ENCODE results near the gene ALB. TPM values are rescaled to one million over a fixed set of nuclear protein-coding genes. Genes with fewer than 3 reads are reported as not detected.

The ALB gene
- total RNA-seq, 4 donors from 2014 or later = 0.32 TPM; not detected in 3

DNA sequence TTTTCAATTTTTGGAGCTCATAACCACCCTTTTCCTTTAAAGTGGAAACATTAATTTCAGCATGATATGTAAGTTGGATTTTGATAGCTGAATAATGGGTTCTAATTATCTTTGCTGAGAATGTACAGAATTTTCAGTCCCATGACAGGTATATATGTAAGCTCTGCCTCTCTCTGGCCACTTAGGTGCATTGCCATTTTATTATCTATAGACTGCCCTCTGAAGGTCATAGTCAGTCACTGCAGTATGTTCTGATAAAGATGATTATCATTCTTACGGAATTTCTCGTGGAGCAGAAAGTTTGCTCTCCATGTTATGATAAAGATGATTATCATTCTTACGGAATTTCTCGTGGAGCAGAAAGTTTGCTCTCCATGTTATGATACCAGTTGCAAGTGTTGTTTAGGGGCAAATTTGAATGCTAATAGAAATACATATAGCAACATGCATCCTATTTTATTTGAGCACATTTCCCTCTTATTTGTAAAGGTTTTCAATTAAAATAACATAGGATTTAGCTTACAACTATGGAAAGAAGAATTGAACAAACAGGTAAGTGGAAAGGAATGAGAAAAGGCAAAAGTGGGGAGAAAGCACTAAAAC, 42.4 kb downstream of the ALB start:
- H3K4me3 ChIP-seq = no peak overlapping the region
- no peak for DNase-seq (ENCODE audit: extremely low spot score)
- no peak for TF ChIP-seq EP300 (IDR thresholded peaks at IDR 0.05)
- TF ChIP-seq, protein P1, sequence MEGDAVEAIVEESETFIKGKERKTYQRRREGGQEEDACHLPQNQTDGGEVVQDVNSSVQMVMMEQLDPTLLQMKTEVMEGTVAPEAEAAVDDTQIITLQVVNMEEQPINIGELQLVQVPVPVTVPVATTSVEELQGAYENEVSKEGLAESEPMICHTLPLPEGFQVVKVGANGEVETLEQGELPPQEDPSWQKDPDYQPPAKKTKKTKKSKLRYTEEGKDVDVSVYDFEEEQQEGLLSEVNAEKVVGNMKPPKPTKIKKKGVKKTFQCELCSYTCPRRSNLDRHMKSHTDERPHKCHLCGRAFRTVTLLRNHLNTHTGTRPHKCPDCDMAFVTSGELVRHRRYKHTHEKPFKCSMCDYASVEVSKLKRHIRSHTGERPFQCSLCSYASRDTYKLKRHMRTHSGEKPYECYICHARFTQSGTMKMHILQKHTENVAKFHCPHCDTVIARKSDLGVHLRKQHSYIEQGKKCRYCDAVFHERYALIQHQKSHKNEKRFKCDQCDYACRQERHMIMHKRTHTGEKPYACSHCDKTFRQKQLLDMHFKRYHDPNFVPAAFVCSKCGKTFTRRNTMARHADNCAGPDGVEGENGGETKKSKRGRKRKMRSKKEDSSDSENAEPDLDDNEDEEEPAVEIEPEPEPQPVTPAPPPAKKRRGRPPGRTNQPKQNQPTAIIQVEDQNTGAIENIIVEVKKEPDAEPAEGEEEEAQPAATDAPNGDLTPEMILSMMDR (IDR thresholded peaks at IDR 0.05) = peak; percentile 29 to 55 (median 41)
- no peaks in the 10 kb centered on the region for H3K27me3 ChIP-seq
- no peaks in the 10 kb centered on the region for H3K36me3 ChIP-seq
- H3K9me3 ChIP-seq = no peaks in the 10 kb centered on the region
- intact Hi-C loops (cut with DNase I) = no loop called here
- H3K27ac ChIP-seq (replicated peaks in 1 of 4) = no peak overlapping the region
- H3K4me1 ChIP-seq = no peaks in the 10 kb centered on the region
- 30% methylated on average over 4 of the region's 4 CpGs for WGBS

DNA sequence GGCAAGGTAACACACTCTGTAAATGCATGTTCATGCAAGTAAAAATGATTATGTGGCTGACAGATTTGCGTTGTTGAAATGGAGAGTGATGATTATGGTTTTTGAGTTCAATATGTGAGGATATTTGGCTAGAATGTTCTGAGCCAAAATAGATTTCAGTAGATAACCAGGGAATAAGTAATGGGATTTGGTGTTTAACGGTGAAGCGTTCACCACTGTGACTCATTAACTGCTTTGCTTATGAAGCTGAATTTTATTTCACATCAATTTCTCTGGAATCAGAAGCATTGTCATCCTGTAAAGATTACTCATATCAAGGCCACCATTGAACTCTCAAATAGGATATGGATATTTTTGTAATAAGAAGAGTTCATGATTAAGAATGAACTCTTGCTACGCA, 43.6 kb downstream of the ALB start:
- no peak for DNase-seq (ENCODE audit: extremely low spot score)
- Histone ChIP-seq H3K4me1 (no peaks in the 10 kb centered on the region), H3K9me3 (no peaks in the 10 kb centered on the region), H3K27ac (replicated peaks in 1 of 4) (no peak overlapping the region), H3K4me3 (no peak overlapping the region), H3K36me3 (no peaks in the 10 kb centered on the region), H3K27me3 (no peaks in the 10 kb centered on the region)
- intact Hi-C loops (cut with DNase I) = no loop called here
- TF ChIP-seq POLR2AphosphoS5 (IDR thresholded peaks at IDR 0.05) = no peak
- TF ChIP-seq, protein P1 (IDR thresholded peaks at IDR 0.05) = no peak
- TF ChIP-seq POLR2A (IDR thresholded peaks at IDR 0.05; ENCODE audit: low read depth) = no peak
- TF ChIP-seq EP300 (IDR thresholded peaks at IDR 0.05) = no peak
- WGBS = 86% methylated on average over 4 of the region's 4 CpGs

DNA sequence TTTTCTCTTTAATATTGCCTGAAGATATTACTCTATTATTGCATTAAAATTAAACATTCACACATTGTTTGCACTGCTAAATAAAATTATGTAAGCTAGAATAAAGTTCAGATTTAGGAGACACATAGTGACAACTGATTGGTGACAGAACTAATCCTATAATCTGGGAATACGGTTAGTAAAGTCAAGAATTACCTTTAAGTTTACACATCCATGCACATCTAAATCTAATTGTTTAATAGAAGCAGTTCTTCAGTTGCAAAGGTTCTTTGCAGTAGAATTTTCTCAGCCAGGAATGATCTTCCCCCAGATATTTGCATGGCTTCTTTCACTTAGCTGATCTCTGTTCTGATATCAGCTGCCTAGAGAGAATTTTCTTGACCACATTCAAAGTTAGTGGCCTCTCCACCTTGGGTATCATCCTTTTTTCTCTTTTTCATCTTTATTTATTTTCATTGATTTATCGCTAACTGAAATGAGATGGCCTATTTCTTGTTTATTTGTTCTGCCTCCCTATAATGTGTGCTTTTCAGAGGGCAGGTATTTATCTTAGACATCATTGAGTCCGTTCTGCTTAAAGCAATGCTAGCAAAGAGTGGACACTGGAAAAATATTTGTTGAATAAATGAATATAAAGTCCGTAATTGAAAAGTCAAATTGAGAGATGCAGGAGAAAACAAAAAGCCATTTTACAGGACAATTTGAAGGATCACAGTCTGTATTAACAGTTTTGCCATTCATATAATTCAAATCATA, 44.5 kb downstream of the ALB start:
- no peaks in the 10 kb centered on the region for H3K36me3 ChIP-seq
- H3K27me3 ChIP-seq = no peaks in the 10 kb centered on the region
- H3K4me1 ChIP-seq = no peaks in the 10 kb centered on the region
- DNase-seq (ENCODE audit: extremely low spot score) = no peak
- intact Hi-C loops (cut with DNase I) = no loop called here
- H3K4me3 ChIP-seq = no peak overlapping the region
- 78% methylated on average over 4 of the region's 4 CpGs for WGBS
- TF ChIP-seq POLR2A (IDR thresholded peaks at IDR 0.05; ENCODE audit: low read depth) = no peak
- TF ChIP-seq EP300 (IDR thresholded peaks at IDR 0.05) = no peak
- no peak for TF ChIP-seq POLR2AphosphoS5 (IDR thresholded peaks at IDR 0.05)
- TF ChIP-seq, protein P1 (IDR thresholded peaks at IDR 0.05) = no peak
- H3K9me3 ChIP-seq = no peaks in the 10 kb centered on the region
- H3K27ac ChIP-seq (replicated peaks in 1 of 4) = no peak overlapping the region

DNA sequence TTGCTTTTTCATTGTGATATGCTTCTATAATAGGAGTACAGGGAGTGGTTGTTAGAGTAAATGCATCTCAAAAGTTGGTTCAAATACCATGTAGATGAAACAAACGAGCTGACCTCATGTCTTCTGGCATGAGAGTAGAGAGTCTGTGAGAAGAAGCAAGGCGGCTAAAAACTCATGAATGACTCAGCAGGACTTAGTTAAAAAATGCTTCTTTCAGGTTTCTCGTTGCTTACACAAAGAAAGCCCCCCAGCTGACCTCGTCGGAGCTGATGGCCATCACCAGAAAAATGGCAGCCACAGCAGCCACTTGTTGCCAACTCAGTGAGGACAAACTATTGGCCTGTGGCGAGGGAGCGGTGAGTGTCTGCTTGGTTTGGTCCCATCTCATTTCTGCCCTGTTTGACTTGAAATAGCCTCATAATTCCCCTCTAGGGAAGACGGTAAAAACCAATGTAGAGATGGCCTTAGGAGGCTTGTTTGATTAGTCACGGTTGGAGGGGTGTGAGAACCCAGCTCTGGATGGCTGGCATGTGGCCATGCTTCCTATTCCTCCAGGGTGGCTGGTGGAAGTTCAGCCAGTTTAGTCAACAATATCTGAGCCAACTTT, 46.4 kb downstream of the ALB start:
- DNase-seq (ENCODE audit: extremely low spot score) = no peak
- H3K4me3 ChIP-seq = no peak overlapping the region
- no peaks in the 10 kb centered on the region for H3K36me3 ChIP-seq
- TF ChIP-seq, protein P1 (IDR thresholded peaks at IDR 0.05) = no peak
- TF ChIP-seq POLR2AphosphoS5 (IDR thresholded peaks at IDR 0.05) = no peak
- H3K27ac ChIP-seq (replicated peaks in 1 of 4) = no peak overlapping the region
- intact Hi-C loops (cut with DNase I) = no loop called here
- WGBS = 60% methylated on average over 9 of the region's 9 CpGs
- no peaks in the 10 kb centered on the region for H3K9me3 ChIP-seq
- H3K27me3 ChIP-seq = no peaks in the 10 kb centered on the region
- H3K4me1 ChIP-seq = no peaks in the 10 kb centered on the region

Measured in esophagus muscularis mucosa (tissue), 4 donors.